ENCODE results near the gene CAB39.

DNA sequence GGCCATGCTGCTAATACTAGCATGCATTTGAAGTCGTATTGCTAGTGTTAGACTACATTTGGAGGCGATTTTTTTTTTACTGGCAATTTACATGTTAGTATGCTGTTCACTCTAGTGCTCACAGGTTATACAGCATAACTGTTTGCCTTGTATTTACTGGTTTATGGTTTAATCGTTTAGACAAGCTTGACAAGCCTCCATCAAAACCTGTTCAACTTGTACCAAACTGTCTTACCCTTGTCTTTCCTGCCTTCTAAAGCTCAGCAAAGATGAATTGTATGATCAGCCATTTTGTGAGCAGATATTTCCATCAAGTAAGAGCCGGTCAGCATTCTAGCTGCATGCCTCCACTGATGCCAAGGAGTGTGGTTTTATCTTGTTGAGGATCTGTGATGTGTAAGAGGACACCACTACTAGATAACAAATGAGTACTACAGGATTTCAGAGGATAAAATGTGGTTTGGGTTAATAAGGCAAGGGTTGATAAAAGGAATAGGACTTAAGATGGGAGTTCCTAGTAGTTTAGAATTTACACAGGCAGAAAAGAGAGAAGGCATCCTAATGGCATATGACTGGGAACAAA is 83.7 kb downstream of the CAB39 start:
- TF ChIP-seq ATF3 (IDR thresholded peaks at IDR 0.05; ENCODE audit: insufficient read depth, low read depth, low read length) (no peak), CTCF (IDR thresholded peaks at IDR 0.05; ENCODE audit: control extremely low read depth in 1 of 3, insufficient read depth in 1 of 3, low read depth in 1 of 3, low read length in 3 of 3) (no peak), SIN3A (conservative IDR thresholded peaks at IDR 0.05 in 1 of 2, IDR thresholded peaks at IDR 0.05 in 1 of 2; ENCODE audit: low read depth in 1 of 2, low read length in 2 of 2) (no peak), POLR2A (IDR thresholded peaks at IDR 0.05; ENCODE audit: control extremely low read depth in 1 of 2, low read depth in 2 of 2, low read length in 2 of 2) (no peak), EP300 (IDR thresholded peaks at IDR 0.05; ENCODE audit: borderline replicate concordance in 1 of 2, low read depth in 2 of 2, low read length in 2 of 2) (no peak), KDM1A (IDR thresholded peaks at IDR 0.05; ENCODE audit: borderline replicate concordance, low read length) (no peak), FOSL1 (IDR thresholded peaks at IDR 0.05; ENCODE audit: insufficient read depth, low read depth, low read length) (no peak), POLR2AphosphoS5 (IDR thresholded peaks at IDR 0.05; ENCODE audit: low read depth, low read length) (no peak), HDAC2 (IDR thresholded peaks at IDR 0.05; ENCODE audit: borderline replicate concordance in 1 of 2, low read depth in 2 of 2, low read length in 2 of 2) (no peak), BRCA1 (IDR thresholded peaks at IDR 0.05; ENCODE audit: low read depth, low read length) (no peak)
- TF ChIP-seq, protein P1, sequence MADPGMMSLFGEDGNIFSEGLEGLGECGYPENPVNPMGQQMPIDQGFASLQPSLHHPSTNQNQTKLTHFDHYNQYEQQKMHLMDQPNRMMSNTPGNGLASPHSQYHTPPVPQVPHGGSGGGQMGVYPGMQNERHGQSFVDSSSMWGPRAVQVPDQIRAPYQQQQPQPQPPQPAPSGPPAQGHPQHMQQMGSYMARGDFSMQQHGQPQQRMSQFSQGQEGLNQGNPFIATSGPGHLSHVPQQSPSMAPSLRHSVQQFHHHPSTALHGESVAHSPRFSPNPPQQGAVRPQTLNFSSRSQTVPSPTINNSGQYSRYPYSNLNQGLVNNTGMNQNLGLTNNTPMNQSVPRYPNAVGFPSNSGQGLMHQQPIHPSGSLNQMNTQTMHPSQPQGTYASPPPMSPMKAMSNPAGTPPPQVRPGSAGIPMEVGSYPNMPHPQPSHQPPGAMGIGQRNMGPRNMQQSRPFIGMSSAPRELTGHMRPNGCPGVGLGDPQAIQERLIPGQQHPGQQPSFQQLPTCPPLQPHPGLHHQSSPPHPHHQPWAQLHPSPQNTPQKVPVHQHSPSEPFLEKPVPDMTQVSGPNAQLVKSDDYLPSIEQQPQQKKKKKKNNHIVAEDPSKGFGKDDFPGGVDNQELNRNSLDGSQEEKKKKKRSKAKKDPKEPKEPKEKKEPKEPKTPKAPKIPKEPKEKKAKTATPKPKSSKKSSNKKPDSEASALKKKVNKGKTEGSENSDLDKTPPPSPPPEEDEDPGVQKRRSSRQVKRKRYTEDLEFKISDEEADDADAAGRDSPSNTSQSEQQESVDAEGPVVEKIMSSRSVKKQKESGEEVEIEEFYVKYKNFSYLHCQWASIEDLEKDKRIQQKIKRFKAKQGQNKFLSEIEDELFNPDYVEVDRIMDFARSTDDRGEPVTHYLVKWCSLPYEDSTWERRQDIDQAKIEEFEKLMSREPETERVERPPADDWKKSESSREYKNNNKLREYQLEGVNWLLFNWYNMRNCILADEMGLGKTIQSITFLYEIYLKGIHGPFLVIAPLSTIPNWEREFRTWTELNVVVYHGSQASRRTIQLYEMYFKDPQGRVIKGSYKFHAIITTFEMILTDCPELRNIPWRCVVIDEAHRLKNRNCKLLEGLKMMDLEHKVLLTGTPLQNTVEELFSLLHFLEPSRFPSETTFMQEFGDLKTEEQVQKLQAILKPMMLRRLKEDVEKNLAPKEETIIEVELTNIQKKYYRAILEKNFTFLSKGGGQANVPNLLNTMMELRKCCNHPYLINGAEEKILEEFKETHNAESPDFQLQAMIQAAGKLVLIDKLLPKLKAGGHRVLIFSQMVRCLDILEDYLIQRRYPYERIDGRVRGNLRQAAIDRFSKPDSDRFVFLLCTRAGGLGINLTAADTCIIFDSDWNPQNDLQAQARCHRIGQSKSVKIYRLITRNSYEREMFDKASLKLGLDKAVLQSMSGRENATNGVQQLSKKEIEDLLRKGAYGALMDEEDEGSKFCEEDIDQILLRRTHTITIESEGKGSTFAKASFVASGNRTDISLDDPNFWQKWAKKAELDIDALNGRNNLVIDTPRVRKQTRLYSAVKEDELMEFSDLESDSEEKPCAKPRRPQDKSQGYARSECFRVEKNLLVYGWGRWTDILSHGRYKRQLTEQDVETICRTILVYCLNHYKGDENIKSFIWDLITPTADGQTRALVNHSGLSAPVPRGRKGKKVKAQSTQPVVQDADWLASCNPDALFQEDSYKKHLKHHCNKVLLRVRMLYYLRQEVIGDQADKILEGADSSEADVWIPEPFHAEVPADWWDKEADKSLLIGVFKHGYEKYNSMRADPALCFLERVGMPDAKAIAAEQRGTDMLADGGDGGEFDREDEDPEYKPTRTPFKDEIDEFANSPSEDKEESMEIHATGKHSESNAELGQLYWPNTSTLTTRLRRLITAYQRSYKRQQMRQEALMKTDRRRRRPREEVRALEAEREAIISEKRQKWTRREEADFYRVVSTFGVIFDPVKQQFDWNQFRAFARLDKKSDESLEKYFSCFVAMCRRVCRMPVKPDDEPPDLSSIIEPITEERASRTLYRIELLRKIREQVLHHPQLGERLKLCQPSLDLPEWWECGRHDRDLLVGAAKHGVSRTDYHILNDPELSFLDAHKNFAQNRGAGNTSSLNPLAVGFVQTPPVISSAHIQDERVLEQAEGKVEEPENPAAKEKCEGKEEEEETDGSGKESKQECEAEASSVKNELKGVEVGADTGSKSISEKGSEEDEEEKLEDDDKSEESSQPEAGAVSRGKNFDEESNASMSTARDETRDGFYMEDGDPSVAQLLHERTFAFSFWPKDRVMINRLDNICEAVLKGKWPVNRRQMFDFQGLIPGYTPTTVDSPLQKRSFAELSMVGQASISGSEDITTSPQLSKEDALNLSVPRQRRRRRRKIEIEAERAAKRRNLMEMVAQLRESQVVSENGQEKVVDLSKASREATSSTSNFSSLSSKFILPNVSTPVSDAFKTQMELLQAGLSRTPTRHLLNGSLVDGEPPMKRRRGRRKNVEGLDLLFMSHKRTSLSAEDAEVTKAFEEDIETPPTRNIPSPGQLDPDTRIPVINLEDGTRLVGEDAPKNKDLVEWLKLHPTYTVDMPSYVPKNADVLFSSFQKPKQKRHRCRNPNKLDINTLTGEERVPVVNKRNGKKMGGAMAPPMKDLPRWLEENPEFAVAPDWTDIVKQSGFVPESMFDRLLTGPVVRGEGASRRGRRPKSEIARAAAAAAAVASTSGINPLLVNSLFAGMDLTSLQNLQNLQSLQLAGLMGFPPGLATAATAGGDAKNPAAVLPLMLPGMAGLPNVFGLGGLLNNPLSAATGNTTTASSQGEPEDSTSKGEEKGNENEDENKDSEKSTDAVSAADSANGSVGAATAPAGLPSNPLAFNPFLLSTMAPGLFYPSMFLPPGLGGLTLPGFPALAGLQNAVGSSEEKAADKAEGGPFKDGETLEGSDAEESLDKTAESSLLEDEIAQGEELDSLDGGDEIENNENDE (IDR thresholded peaks at IDR 0.05; ENCODE audit: insufficient replicate concordance, low read length) = no peak

Measured in H1 (cell line).